Body of pancreas (tissue), 4 donors: ENCODE data around the gene SWT1.
"Not testable (repeated sequence)": the region's sequence is repeated elsewhere in the genome, so short reads cannot be mapped to it uniquely, and the experiment has no call there.

Experiments
- CTCF ChIP-seq, 7 experiments: fragments of 450-650 bp in 4 of 7; fragments of 200-600 bp in 3 of 7; sonication (generic) in 3 of 7; IDR thresholded peaks; one replicate each; pipeline ENCODE4 v1.5.1; 2016 to 2019; ENCODE audit warnings: antibody characterized with exemption in 7 of 7
- POLR2A ChIP-seq, 3 donors: fragments of 450-650 bp; IDR thresholded peaks; one replicate each; pipeline ENCODE4 v1.6.1; 2016; ENCODE audit warnings: antibody characterized with exemption in 3 of 3, mild to moderate bottlenecking in 2 of 3

GRCh38 chr1:185252404-185252803 lies 95.4 kb downstream of the SWT1 start:
- TF ChIP-seq CTCF, POLR2A (IDR thresholded peaks at IDR 0.05): not testable (repeated sequence)
